Measurements from ENCODE around the gene SNX24.

GRCh38 chr5:122880749-122881148 lies 35.3 kb downstream of the SNX24 start:
- no peak for TF ChIP-seq POLR2A (IDR thresholded peaks at IDR 0.05; ENCODE audit: extremely low read depth, insufficient read length)
- TF ChIP-seq, protein P1, sequence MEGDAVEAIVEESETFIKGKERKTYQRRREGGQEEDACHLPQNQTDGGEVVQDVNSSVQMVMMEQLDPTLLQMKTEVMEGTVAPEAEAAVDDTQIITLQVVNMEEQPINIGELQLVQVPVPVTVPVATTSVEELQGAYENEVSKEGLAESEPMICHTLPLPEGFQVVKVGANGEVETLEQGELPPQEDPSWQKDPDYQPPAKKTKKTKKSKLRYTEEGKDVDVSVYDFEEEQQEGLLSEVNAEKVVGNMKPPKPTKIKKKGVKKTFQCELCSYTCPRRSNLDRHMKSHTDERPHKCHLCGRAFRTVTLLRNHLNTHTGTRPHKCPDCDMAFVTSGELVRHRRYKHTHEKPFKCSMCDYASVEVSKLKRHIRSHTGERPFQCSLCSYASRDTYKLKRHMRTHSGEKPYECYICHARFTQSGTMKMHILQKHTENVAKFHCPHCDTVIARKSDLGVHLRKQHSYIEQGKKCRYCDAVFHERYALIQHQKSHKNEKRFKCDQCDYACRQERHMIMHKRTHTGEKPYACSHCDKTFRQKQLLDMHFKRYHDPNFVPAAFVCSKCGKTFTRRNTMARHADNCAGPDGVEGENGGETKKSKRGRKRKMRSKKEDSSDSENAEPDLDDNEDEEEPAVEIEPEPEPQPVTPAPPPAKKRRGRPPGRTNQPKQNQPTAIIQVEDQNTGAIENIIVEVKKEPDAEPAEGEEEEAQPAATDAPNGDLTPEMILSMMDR (IDR thresholded peaks at IDR 0.05; ENCODE audit: low read depth, low read length): no peak

Measured in NB4 (cell line).